Calu3 (cell line): ENCODE data around the gene C1QTNF9. TPM values are rescaled to one million over a fixed set of nuclear protein-coding genes. Genes with fewer than 3 reads are reported as not detected.

Experiments used
- BruUV-seq: library from RNA; stranded (reverse); fragments of 400-500 nt; replicated peaks from 2 replicates; lab custom pipeline; 2021; lab: Mats Ljungman, UMichigan
- CTCF ChIA-PET: fragments of 300-600 bp; sonication (Branson Sonifier 250); formaldehyde crosslinking; loops from one replicate; lab custom pipeline; 2022; ENCODE audit warnings: antibody characterized with exemption; lab: Charles Lee
- DNase-seq: peaks from one replicate; pipeline ENCODE4 v3.0.0; 2022
- H3K27ac Mint-ChIP-seq: one replicate; pipeline ENCODE4 v1.8.0; 2022; ENCODE audit warnings: mixed read lengths; ENCODE audit not compliant: unreplicated experiment
- H3K27me3 Mint-ChIP-seq: one replicate; pipeline ENCODE4 v1.8.0; 2022; ENCODE audit warnings: mixed read lengths; ENCODE audit not compliant: unreplicated experiment
- H3K36me3 Mint-ChIP-seq: one replicate; pipeline ENCODE4 v1.8.0; 2022; ENCODE audit warnings: mild to moderate bottlenecking, moderate library complexity, mixed read lengths; ENCODE audit not compliant: insufficient read depth, unreplicated experiment
- H3K4me1 Mint-ChIP-seq: one replicate; pipeline ENCODE4 v1.8.0; 2022; ENCODE audit warnings: mild to moderate bottlenecking, low read depth, mixed read lengths; ENCODE audit not compliant: unreplicated experiment
- H3K4me3 Mint-ChIP-seq: one replicate; pipeline ENCODE4 v1.8.0; 2022; ENCODE audit warnings: mild to moderate bottlenecking, low read depth, moderate library complexity, mixed read lengths; ENCODE audit not compliant: unreplicated experiment
- H3K9me3 Mint-ChIP-seq: one replicate; pipeline ENCODE4 v1.8.0; 2022; ENCODE audit warnings: low read depth, mixed read lengths; ENCODE audit not compliant: unreplicated experiment
- CTCF ChIP-seq: fragments of 200-600 bp; IDR thresholded peaks from one replicate; pipeline ENCODE4 v1.8.0; 2022; ENCODE audit warnings: antibody characterized with exemption; ENCODE audit not compliant: unreplicated experiment
- intact Hi-C: fragments of 100-400 bp; cut with micrococcal nuclease; formaldehyde crosslinking; loops from one replicate; pipeline ENCODE4 v1.10.0; 2022; ENCODE audit not compliant: unreplicated experiment
- total RNA-seq: library from RNA; stranded (reverse); gene quantifications from 2 replicates; pipeline ENCODE4 v1.2.3, GENCODE V29; 2022

The C1QTNF9 gene
- total RNA-seq, 1 experiment from 2014 or later = not detected

GRCh38 chr13:24360106-24360505 is 50.7 kb downstream of the C1QTNF9 start:
- H3K9me3 Mint-ChIP-seq = no peaks in the 10 kb centered on the region
- H3K27me3 Mint-ChIP-seq = no peaks in the 10 kb centered on the region
- no peaks in the 10 kb centered on the region for H3K4me1 Mint-ChIP-seq
- DNase-seq = no peak
- intact Hi-C loops = no loop called here
- no peaks in the 10 kb centered on the region for H3K36me3 Mint-ChIP-seq
- CTCF ChIA-PET = no interaction called here
- no peak overlapping the region for H3K27ac Mint-ChIP-seq
- no peak for TF ChIP-seq CTCF
- BruUV-seq = no TSS peak
- H3K4me3 Mint-ChIP-seq = no peak overlapping the region

- intact Hi-C loops = no loop called here
- H3K27me3 Mint-ChIP-seq = no peaks in the 10 kb centered on the region
- TF ChIP-seq CTCF = no peak
- H3K36me3 Mint-ChIP-seq = no peaks in the 10 kb centered on the region
- H3K9me3 Mint-ChIP-seq = no peaks in the 10 kb centered on the region
- no TSS peak for BruUV-seq
- peaks cover under 1% of the 10 kb centered on the region for H3K4me1 Mint-ChIP-seq
- DNase-seq = no peak
- H3K4me3 Mint-ChIP-seq = no peak overlapping the region
- CTCF ChIA-PET = no interaction called here
- H3K27ac Mint-ChIP-seq = no peak overlapping the region
Observed at GRCh38 chr13:24361113-24361512, 51.7 kb downstream of the C1QTNF9 start.

- CTCF ChIA-PET = no interaction called here
Observed at GRCh38 chr13:24361852-24362366, 52.5 kb downstream of the C1QTNF9 start.

GRCh38 chr13:24362435-24362952 is 53.1 kb downstream of the C1QTNF9 start:
- Mint-ChIP-seq H3K36me3 (no peaks in the 10 kb centered on the region), H3K9me3 (no peaks in the 10 kb centered on the region), H3K27me3 (no peaks in the 10 kb centered on the region), H3K4me1 (peaks cover 9% of the 10 kb centered on the region), H3K27ac (no peak overlapping the region), H3K4me3 (no peak overlapping the region)
- TF ChIP-seq CTCF = no peak
- BruUV-seq = no TSS peak
- DNase-seq = no peak
- intact Hi-C loops = no loop called here
- CTCF ChIA-PET = no interaction called here

More at GRCh38 chr13:24361852-24362366, 52.5 kb downstream of the C1QTNF9 start:
- Mint-ChIP-seq H3K4me1 (peaks cover 9% of the 10 kb centered on the region), H3K4me3 (no peak overlapping the region), H3K27ac (no peak overlapping the region), H3K9me3 (no peaks in the 10 kb centered on the region), H3K27me3 (no peaks in the 10 kb centered on the region), H3K36me3 (no peaks in the 10 kb centered on the region)
- BruUV-seq = no TSS peak
- DNase-seq = no peak
- intact Hi-C loops = no loop called here
- no peak for TF ChIP-seq CTCF
